Measurements from ENCODE around the gene ZNF850.
"Not testable (repeated sequence)": the region's sequence is repeated elsewhere in the genome, so short reads cannot be mapped to it uniquely, and the experiment has no call there.

Gene ZNF850

GRCh38 chr19:36772311-36773222 is at the start of gene ZNF850:
TSS of gene ZNF850 (minus strand) at chr19:36772807. CDS start at chr19:36762606, 10,201 bp downstream.
- DNase-seq, result peak; percentile 84

DNA sequence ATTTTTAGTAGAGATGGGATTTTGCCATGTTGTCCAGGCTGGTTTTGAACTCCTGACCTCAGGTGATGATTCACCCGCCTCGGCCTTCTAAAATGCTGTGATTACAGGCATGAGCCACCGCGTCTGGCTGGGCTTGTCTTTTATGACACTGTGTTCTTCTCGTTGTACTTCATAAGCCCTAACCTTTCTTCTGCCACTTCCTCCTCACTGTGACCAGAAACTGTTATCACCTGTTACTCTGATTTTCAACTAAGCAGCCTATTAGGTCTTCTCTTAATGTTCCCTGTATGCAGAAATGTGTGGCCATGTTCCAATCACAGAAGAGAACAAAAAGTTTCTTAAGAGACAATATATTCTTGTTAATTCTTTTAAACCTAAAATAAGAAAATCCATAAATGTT is 49.2 kb upstream of the ZNF850 start:
- no peak for DNase-seq

- no peak for DNase-seq
Measured at GRCh38 chr19:36819130-36819630, 46.6 kb upstream of the ZNF850 start.

DNA sequence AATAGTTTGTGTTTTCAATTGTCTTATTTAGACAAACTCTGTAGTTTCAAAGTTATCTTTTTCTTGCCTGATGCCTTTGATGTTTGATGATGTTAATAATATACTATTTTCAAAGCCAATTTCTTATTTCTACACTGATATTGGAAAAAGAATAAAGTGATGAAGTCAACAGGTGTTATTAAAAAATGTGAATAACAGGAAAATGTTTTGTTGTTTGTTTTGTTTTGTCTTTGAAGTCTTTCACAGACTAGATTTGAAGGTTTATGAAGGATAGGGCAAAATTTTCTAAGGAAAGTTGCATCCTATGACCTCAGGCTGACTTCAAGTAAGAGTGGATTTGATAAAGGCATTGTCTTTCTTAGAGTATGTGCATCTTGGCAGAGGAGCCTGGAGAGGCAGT is 34.4 kb upstream of the ZNF850 start:
- DNase-seq, result no peak

- DNase-seq, result no peak
Measured at GRCh38 chr19:36805364-36805763, 32.8 kb upstream of the ZNF850 start.

DNA sequence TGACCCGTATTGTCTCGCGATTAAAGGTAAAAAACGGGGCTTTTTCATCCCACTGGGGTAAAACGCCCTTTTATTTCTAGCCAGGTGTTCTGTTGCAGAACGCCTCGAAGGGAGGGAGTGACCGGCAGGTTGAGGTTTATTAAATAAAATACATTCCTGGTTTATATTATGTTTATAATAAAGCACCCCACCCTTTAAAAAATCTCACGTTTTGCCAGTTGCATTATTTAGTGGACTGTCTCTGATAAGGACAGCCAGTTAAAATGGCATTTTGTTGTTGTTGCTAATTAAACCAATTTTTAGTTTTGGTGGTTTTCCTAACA is 25.1 kb upstream of the ZNF850 start:
- no peak for DNase-seq

DNA sequence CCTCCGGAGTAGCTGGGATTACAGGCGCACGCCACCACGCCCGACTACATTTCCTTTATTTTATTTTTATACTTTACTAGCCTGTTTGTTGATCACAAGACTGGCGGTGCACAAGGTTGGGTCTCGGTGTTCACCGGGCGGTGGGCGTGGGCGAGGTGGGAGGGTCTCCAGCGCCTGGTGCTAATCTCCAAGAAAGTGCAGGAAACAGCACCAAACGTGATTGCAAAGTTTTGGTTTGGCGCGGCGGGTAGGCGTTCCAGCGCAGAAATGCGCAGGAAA is 24.0 kb upstream of the ZNF850 start:
- no peak for DNase-seq

- DNase-seq, result not testable (repeated sequence)
Measured at GRCh38 chr19:36791420-36792141, 19.0 kb upstream of the ZNF850 start.

DNA sequence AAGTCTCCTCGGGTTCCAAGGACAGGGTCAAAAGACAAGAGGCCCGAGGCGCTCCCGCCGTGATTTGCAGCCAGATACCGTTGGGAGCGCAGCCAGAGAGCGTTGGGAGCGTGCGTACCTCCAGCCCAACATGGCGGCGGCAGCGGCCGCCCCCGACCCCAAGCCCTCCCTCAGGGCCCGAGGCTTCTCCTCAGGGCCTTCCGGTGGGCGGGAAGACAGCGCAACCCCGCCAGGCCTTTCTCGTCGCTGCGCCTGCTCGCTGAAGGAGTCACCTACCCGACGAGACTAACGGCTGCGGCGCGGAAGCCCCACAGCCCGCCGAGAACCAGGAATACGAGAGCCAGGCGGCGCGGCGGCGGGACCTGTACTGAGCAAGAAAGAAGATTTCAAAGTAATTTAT is 3.2 kb upstream of the ZNF850 start:
- DNase-seq, result no peak

DNA sequence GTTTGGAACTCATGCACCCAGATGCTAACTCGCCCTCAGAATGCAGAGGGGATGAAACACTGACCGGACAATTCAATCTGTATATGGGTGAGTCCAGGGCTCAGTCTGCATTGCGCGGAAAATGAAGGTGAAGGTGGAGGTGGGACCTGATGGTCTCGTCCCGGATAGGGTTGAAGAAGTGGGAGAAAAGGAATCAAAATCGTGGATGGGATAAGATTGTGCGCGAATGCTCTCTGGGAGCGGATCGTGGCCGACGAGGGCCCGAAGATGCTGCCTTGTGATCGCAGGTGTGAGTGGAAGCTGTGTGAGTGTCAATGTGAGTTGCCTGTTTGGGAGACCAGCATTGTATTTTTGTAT is 594 bp upstream of the ZNF850 start:
- no peak for DNase-seq

- DNase-seq, result peak; percentile 26
Measured at GRCh38 chr19:36771261-36772231, 1.1 kb downstream of the ZNF850 start.

DNA sequence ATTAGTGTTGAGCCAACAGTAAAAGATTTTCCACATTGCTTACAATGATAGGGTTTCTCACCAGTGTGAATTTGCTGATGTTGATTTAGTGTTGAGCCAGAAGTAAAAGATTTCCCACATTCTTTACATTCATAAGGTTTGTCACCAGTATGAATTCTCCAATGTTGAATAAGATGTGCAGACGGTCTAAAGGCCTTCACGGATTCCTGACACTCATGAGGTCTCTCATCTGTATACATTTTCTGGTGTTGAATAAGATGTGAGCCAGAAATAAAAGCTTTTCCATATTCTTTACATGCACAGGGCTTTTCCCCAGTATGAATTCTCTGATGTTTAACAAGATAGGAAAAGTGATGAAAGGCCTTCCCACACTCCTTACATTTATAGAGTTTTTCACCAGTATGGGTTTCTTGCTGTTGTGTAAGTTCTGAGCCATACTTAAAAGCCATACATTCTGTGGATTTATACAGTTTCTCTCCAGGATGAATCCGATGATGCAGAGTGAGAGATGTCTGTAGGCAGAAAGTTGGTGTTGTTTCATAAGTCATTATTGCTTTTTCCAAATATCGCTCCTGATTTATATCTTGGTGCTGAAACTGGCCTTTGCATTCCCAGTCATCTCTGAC is 22.4 kb downstream of the ZNF850 start:
- DNase-seq, result no peak

DNA sequence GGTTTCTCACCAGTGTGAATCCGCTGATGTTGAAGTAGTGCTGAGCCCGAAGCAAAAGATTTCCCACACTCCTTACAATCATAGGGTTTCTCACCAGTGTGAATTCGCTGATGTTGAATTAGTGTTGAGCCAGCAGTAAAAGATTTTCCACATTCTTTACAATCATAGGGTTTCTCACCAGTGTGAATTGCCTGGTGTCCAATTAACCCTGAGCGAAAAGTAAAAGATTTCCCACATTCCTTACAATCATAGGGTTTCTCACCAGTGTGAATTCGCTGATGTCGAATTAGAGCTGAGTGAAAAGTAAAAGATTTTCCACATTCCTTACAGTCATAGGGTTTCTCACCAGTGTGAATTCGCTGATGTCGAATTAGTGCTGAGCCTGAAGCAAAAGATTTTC is 23.0 kb downstream of the ZNF850 start:
- not testable (repeated sequence) for DNase-seq

DNA sequence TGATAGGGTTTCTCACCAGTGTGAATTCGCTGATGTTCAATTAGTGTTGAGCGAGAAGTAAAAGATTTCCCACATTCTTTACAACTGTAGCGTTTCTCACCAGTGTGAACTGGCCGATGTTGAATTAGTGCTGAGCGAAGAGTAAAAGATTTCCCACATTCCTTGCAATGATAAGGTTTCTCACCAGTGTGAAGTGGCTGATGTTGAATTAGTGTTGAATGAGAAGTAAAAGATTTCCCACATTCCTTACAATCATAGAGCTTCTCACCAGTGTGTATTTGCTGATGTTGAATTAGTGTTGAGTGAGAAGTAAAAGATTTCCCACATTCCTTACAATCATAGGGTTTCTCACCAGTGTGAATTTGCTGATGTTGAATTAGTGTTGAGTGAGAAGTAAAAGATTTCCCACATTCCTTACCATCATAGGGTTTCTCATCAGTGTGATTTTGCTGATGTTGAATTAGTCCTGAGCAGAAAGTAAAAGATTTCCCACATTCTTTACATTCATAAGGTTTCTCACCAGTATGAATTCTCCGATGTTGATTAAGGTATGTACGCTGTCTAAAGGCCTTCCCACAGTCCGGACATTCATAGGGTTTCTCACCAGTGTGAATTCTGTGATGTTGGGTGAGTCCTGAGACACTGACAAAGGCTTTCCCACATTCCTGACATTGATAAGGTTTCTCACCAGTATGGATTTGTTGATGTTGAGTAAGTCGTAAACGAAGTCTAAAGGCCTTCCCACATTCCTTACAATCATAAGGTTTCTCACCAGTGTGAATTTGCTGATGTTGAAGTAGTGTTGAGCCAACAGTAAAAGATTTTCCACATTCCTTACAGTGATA is 24.0 kb downstream of the ZNF850 start:
- DNase-seq, result no peak

DNA sequence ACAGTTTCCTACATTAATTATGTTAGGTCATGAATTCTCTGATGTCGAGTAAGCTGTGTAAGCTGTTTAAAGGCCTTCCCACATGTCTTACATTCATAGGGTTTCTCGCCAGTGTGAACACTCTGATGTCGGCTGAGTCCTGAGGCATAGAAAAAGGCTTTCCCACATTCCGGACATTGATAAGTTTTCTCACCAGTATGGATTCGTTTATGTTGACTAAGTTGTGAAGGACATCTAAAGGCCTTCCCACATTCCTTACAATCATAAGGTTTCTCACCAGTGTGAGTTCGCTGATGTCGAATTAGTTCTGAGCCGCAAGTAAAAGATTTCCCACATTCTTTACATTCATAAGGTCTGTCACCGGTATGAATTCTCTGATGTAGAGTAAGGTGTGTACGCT is 24.9 kb downstream of the ZNF850 start:
- DNase-seq, result no peak

GRCh38 chr19:36745870-36746269 is 26.7 kb downstream of the ZNF850 start:
- DNase-seq, result no peak

- DNase-seq, result not testable (repeated sequence)
Measured at GRCh38 chr19:36736166-36736565, 36.4 kb downstream of the ZNF850 start.

GRCh38 chr19:36719687-36720556 is 52.7 kb downstream of the ZNF850 start:
- DNase-seq, result no peak

- DNase-seq, result no peak
Measured at GRCh38 chr19:36709423-36709822, 63.2 kb downstream of the ZNF850 start.

- DNase-seq, result no peak
Measured at GRCh38 chr19:36707134-36707533, 65.5 kb downstream of the ZNF850 start.

GRCh38 chr19:36688058-36688457 is 84.5 kb downstream of the ZNF850 start:
- DNase-seq, result no peak
